NK-92 treated with Interleukin-12 subunit alpha and Interleukin-12 subunit beta, amount 100 ng/mL, for 24 hours (cell line): ENCODE results near the gene BAAT.

ENCODE experiments used
- DNase-seq: peaks from one replicate; lab custom pipeline; 2025; lab: John Stamatoyannopoulos, UW

The BAAT gene

GRCh38 chr9:101315112-101315450, 69.7 kb downstream of the BAAT start:
- no peak for DNase-seq

DNA sequence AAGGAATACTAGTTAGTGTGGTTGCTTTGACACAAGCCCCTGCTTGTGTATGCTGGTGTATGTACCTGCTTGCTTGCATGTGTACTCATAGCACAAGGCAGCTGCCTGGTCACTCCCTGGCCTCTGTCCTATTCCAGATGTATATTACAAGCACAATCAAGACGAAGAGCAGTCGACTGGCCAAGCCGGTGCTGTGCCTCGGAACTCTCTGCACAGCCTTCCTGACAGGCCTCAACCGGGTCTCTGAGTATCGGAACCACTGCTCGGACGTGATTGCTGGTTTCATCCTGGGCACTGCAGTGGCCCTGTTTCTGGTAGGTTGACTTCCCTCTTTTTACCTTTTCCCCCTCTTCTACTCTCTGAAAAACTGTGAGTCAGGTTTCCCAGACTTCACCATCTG, 72.1 kb downstream of the BAAT start:
- DNase-seq: no peak

GRCh38 chr9:101311758-101312420, 72.9 kb downstream of the BAAT start:
- no peak for DNase-seq

DNA sequence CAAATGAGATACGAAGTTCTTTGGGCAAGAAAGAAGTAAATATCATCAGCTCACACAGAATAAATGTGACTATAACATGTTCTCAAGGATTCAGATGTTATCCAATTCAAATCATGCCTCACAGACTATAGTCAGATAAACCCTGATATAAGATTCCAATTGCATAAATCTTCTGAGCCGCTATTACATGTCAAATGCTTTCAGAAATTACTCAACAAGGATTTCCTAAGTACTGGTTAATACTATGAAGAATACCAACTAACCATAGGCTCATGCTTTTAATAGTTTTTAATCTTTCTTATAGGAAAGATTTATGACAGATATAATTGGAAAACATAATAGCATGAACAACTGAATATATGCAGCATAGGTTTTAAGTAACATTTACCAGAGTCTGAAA, 73.6 kb downstream of the BAAT start:
- DNase-seq: no peak
